Activated B cell treated with CpG ODN at 0.5 μM for 24 hours (primary cell): ENCODE measurements around the gene LIPJ. TPM values are rescaled to one million over a fixed set of nuclear protein-coding genes. Genes with fewer than 3 reads are reported as not detected.

Experiments used
- ATAC-seq: fragments of 200-7000 bp; cut with Tn5 transposase; one replicate; pipeline ENCODE4 v1.10.0; 2021; ENCODE audit warnings: low read depth, mild to moderate bottlenecking, moderate library complexity
- CTCF ChIA-PET: fragments of 350-600 bp; sonication (Branson Sonifier 250); formaldehyde crosslinking; loops from one replicate; lab custom pipeline; 2021; ENCODE audit warnings: antibody characterized with exemption; lab: Charles Lee
- POLR2A ChIA-PET: fragments of 350-600 bp; sonication (Branson Sonifier 250); formaldehyde crosslinking; loops from one replicate; lab custom pipeline; 2021; ENCODE audit warnings: antibody characterized with exemption; lab: Charles Lee
- DNase-seq: peaks from one replicate; pipeline ENCODE4 v3.0.0; 2022
- H3K27ac Mint-ChIP-seq: one replicate; pipeline ENCODE4 v1.8.0; 2020; ENCODE audit warnings: mixed read lengths
- H3K27me3 Mint-ChIP-seq: one replicate; pipeline ENCODE4 v1.8.0; 2021; ENCODE audit warnings: mixed read lengths
- H3K36me3 Mint-ChIP-seq: one replicate; pipeline ENCODE4 v1.8.0; 2021; ENCODE audit warnings: low read depth, mixed read lengths
- H3K4me1 Mint-ChIP-seq: one replicate; pipeline ENCODE4 v1.8.0; 2021; ENCODE audit warnings: mixed read lengths
- H3K4me3 Mint-ChIP-seq: one replicate; pipeline ENCODE4 v1.8.0; 2020; ENCODE audit warnings: mild to moderate bottlenecking, mixed read lengths
- H3K9me3 Mint-ChIP-seq: one replicate; pipeline ENCODE4 v1.8.0; 2020; ENCODE audit warnings: mixed read lengths
- CTCF ChIP-seq: fragments of 200-600 bp; IDR thresholded peaks from one replicate; pipeline ENCODE4 v1.8.0; 2022; ENCODE audit warnings: antibody characterized with exemption, mild to moderate bottlenecking
- intact Hi-C: fragments of 100-400 bp; cut with micrococcal nuclease; formaldehyde crosslinking; loops from one replicate; pipeline ENCODE4 v1.15.1; 2024
- total RNA-seq: library from RNA; stranded (reverse); gene quantifications from 2 replicates; pipeline ENCODE4 v1.2.3, GENCODE V29; 2022

The LIPJ gene
- total RNA-seq, 1 donor from 2014 or later = 0.31 TPM

GRCh38 chr10:88565072-88565471 is 21.5 kb upstream of the LIPJ start:
- intact Hi-C loops = loop anchor here (1.0 to 10.0 kb wide), 3 partner anchors 245 to 650 kb away; no protein-coding TSS in a partner anchor
- Mint-ChIP-seq H3K4me3 (no peak overlapping the region), H3K27ac (no peak overlapping the region), H3K27me3 (no peaks in the 10 kb centered on the region), H3K4me1 (peaks cover 4% of the 10 kb centered on the region), H3K9me3 (no peaks in the 10 kb centered on the region), H3K36me3 (no peaks in the 10 kb centered on the region)
- no peak for DNase-seq
- ChIA-PET CTCF (interaction anchor here (0.9 to 3.3 kb wide), 9 partner anchors 9 to 712 kb away, joined by 3 to 16 read pairs (median 4); partner anchors contain the start of gene RNLS), POLR2A (interaction anchor here (0.9 to 1.0 kb wide), 2 partner anchors 18 to 703 kb away, joined by 3 read pairs; partner anchors contain the start of gene RNLS)
- no peak for TF ChIP-seq CTCF
- ATAC-seq = peak; percentile 28

GRCh38 chr10:88582411-88582805 is 4.2 kb upstream of the LIPJ start:
- Mint-ChIP-seq H3K4me1 (peaks cover 17% of the 10 kb centered on the region), H3K4me3 (peak overlapping the region; percentile 92), H3K36me3 (peaks cover 3% of the 10 kb centered on the region), H3K27ac (peak overlapping the region; percentile 95), H3K27me3 (no peaks in the 10 kb centered on the region), H3K9me3 (no peaks in the 10 kb centered on the region)
- TF ChIP-seq CTCF = no peak
- ChIA-PET CTCF (interaction anchor here (1.0 to 3.5 kb wide), 12 partner anchors 9 to 228 kb away, joined by 3 to 16 read pairs (median 7); partner anchors contain the start of gene LIPN), POLR2A (interaction anchor here (0.6 to 3.7 kb wide), 9 partner anchors 8 to 1613 kb away, joined by 3 to 38 read pairs (median 3); partner anchors contain the start of genes ATAD1, KLLN, MINPP1 and PTEN)
- ATAC-seq (no peak), DNase-seq (no peak)
- intact Hi-C loops = loop anchor here (1.0 to 5.0 kb wide), 2 partner anchors 16 to 230 kb away; no protein-coding TSS in a partner anchor

GRCh38 chr10:88582806-88583583 is 3.6 kb upstream of the LIPJ start, which contains the start of gene RNLS:
TSS of gene RNLS (minus strand) at chr10:88583318.
- TF ChIP-seq CTCF = no peak
- ChIA-PET CTCF (interaction anchor here (0.8 to 3.5 kb wide), 17 partner anchors 9 to 786 kb away, joined by 3 to 16 read pairs (median 6); partner anchors contain the start of gene LIPN), POLR2A (interaction anchor here (0.6 to 3.7 kb wide), 13 partner anchors 8 to 1613 kb away, joined by 3 to 38 read pairs (median 3); partner anchors contain the start of genes ATAD1, KLLN, MINPP1 and PTEN)

GRCh38 chr10:88583584-88583957 is 3.0 kb upstream of the LIPJ start:
- no peak for DNase-seq
- intact Hi-C loops = loop anchor here (5.0 kb wide), 1 partner anchor 229 kb away; no protein-coding TSS in a partner anchor
- POLR2A ChIA-PET = interaction anchor here (0.6 to 3.7 kb wide), 9 partner anchors 14 to 1614 kb away, joined by 3 to 38 read pairs (median 3); partner anchors contain the start of genes ATAD1, KLLN and PTEN

More at GRCh38 chr10:88582806-88583583, 3.6 kb upstream of the LIPJ start, which contains the start of gene RNLS:
- peak; percentile 88 for ATAC-seq
- H3K4me3 Mint-ChIP-seq = peak within 1 kb of the TSS; percentile 92
- DNase-seq = peak; percentile 72
- H3K4me1 Mint-ChIP-seq = peaks cover 17% of the 10 kb centered on the region
- H3K27ac Mint-ChIP-seq = peak within 1 kb of the TSS; percentile 95
- intact Hi-C loops = loop anchor here (1.0 to 5.0 kb wide), 2 partner anchors 15 to 229 kb away; no protein-coding TSS in a partner anchor
- H3K9me3 Mint-ChIP-seq = no peaks in the 10 kb centered on the region
- H3K27me3 Mint-ChIP-seq = no peaks in the 10 kb centered on the region
- H3K36me3 Mint-ChIP-seq = peaks cover 3% of the 10 kb centered on the region

More at GRCh38 chr10:88583584-88583957, 3.0 kb upstream of the LIPJ start:
- no peak for TF ChIP-seq CTCF
- CTCF ChIA-PET = interaction anchor here (0.8 to 3.5 kb wide), 14 partner anchors 10 to 786 kb away, joined by 3 to 16 read pairs (median 6); no protein-coding TSS in a partner anchor
- no peak for ATAC-seq
- peaks cover 3% of the 10 kb centered on the region for H3K36me3 Mint-ChIP-seq
- H3K27me3 Mint-ChIP-seq = no peaks in the 10 kb centered on the region
- H3K4me1 Mint-ChIP-seq = peaks cover 17% of the 10 kb centered on the region
- H3K4me3 Mint-ChIP-seq = peak overlapping the region; percentile 92
- H3K27ac Mint-ChIP-seq = peak overlapping the region; percentile 95
- H3K9me3 Mint-ChIP-seq = no peaks in the 10 kb centered on the region
